GM12892 (cell line): ENCODE results near the gene PINLYP.

ENCODE experiments used
- DNase-seq: peaks from one replicate; pipeline ENCODE4 v3.0.0; 2011; ENCODE audit not compliant: insufficient read length
- FAIRE-seq: peaks from 2 replicates; lab custom pipeline; 2011; peaks lifted over from hg19 to GRCh38; lab: Jason Lieb, UNC
- POLR2A ChIP-seq: IDR thresholded peaks from 2 replicates; pipeline ENCODE4 v1.6.1; 2011; ENCODE audit warnings: low read depth, low read length, control low read depth
- POLR2AphosphoS5 ChIP-seq: IDR thresholded peaks from 2 replicates; pipeline ENCODE4 v1.6.1; 2011; ENCODE audit warnings: low read depth, low read length, control low read depth
- TAF1 ChIP-seq: IDR thresholded peaks from 2 replicates; pipeline ENCODE4 v1.6.1; 2011; ENCODE audit warnings: low read depth, mild to moderate bottlenecking, control low read depth, low read length, borderline replicate concordance

Gene PINLYP

GRCh38 chr19:43631491-43631890 is 55.9 kb downstream of the PINLYP start:
- DNase-seq (no peak), FAIRE-seq (no peak)
- TF ChIP-seq POLR2AphosphoS5 (no peak), TAF1 (no peak), POLR2A (no peak)
